Stromal cell of bone marrow (primary cell): ENCODE measurements around the gene PDZD7.
"Not testable (repeated sequence)": the region's sequence is repeated elsewhere in the genome, so short reads cannot be mapped to it uniquely, and the experiment has no call there.

Source experiments
- DNase-seq: peaks from one replicate; pipeline ENCODE4 v3.0.0-alpha.2; 2012; ENCODE audit warnings: low read depth

Gene PDZD7

GRCh38 chr10:100982916-100983830 is 47.8 kb downstream of the PDZD7 start:
- no peak for DNase-seq

- DNase-seq = no peak
Measured at GRCh38 chr10:100981178-100981772, 49.7 kb downstream of the PDZD7 start.

- DNase-seq = no peak
Measured at GRCh38 chr10:100980711-100981110, 50.2 kb downstream of the PDZD7 start.

- DNase-seq = no peak
Measured at GRCh38 chr10:100980311-100980710, 50.6 kb downstream of the PDZD7 start.

GRCh38 chr10:100979791-100980272 is 51.1 kb downstream of the PDZD7 start:
- no peak for DNase-seq

GRCh38 chr10:100978901-100979195 is 52.1 kb downstream of the PDZD7 start:
- no peak for DNase-seq

GRCh38 chr10:100978121-100978900 is 52.6 kb downstream of the PDZD7 start:
- DNase-seq = no peak

- DNase-seq = no peak
Measured at GRCh38 chr10:100977436-100977835, 53.5 kb downstream of the PDZD7 start.

- DNase-seq = no peak
Measured at GRCh38 chr10:100976906-100977305, 54.0 kb downstream of the PDZD7 start.

GRCh38 chr10:100975397-100975796 is 55.5 kb downstream of the PDZD7 start:
- not testable (repeated sequence) for DNase-seq

GRCh38 chr10:100972904-100973535 is 57.9 kb downstream of the PDZD7 start:
- DNase-seq = no peak

- DNase-seq = no peak
Measured at GRCh38 chr10:100972115-100972903, 58.6 kb downstream of the PDZD7 start.

- no peak for DNase-seq
Measured at GRCh38 chr10:100970914-100971811, 59.8 kb downstream of the PDZD7 start.

- DNase-seq = no peak
Measured at GRCh38 chr10:100970076-100970913, 60.6 kb downstream of the PDZD7 start.

- no peak for DNase-seq
Measured at GRCh38 chr10:100969187-100970075, 61.5 kb downstream of the PDZD7 start, which contains the start of gene SEMA4G. Gene SEMA4G (plus strand): TSS chr10:100969504. CDS start chr10:100972913, 3,409 bp downstream.

GRCh38 chr10:100968863-100969186 is 62.1 kb downstream of the PDZD7 start:
- DNase-seq = no peak

GRCh38 chr10:100968062-100968736 is 62.7 kb downstream of the PDZD7 start:
- no peak for DNase-seq

- no peak for DNase-seq
Measured at GRCh38 chr10:100967332-100967731, 63.6 kb downstream of the PDZD7 start.
